ENCODE measurements around the gene C1QTNF7.

DNA sequence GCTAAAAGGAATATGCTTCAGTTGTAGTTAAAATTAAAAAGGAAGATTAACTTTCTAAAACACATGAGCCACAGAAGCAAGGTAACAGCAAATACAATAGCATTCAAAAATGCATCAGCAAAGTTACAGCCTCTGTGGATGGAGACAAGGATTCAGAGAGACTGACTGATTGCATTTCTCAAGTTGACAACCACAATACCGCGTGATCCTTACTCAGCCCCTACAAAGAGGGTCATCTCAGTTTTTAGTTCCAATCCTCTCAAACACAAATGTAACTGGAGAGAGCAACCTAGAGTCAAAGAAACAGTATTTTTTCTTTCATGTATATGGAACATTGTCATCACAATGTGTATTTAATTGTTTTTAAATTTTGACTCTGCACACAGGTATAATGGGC, 14.2 kb upstream of the C1QTNF7 start:
- TF ChIP-seq, protein P1, sequence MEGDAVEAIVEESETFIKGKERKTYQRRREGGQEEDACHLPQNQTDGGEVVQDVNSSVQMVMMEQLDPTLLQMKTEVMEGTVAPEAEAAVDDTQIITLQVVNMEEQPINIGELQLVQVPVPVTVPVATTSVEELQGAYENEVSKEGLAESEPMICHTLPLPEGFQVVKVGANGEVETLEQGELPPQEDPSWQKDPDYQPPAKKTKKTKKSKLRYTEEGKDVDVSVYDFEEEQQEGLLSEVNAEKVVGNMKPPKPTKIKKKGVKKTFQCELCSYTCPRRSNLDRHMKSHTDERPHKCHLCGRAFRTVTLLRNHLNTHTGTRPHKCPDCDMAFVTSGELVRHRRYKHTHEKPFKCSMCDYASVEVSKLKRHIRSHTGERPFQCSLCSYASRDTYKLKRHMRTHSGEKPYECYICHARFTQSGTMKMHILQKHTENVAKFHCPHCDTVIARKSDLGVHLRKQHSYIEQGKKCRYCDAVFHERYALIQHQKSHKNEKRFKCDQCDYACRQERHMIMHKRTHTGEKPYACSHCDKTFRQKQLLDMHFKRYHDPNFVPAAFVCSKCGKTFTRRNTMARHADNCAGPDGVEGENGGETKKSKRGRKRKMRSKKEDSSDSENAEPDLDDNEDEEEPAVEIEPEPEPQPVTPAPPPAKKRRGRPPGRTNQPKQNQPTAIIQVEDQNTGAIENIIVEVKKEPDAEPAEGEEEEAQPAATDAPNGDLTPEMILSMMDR (conservative IDR thresholded peaks at IDR 0.05; ENCODE audit: low read depth, low read length) = no peak
- TF ChIP-seq EZH2 (IDR thresholded peaks at IDR 0.05; ENCODE audit: borderline replicate concordance, low read depth, low read length, poor library complexity, severe bottlenecking) = no peak

Data from A673 (cell line).